WTC11 (cell line): ENCODE results near the gene AKAP11. TPM values are rescaled to one million over a fixed set of nuclear protein-coding genes. Genes with fewer than 3 reads are reported as not detected.

Source experiments
- ATAC-seq: fragments of 200-7000 bp; cut with Tn5 transposase; 2 replicates; pipeline ENCODE4 v1.10.0; 2021; ENCODE audit warnings: mild to moderate bottlenecking, moderate library complexity
- CTCF ChIA-PET: fragments of 300-600 bp; sonication (Branson Sonifier 250); formaldehyde crosslinking; loops from one replicate; lab custom pipeline; 2021; ENCODE audit warnings: antibody characterized with exemption; lab: Charles Lee
- POLR2A ChIA-PET: fragments of 350-600 bp; sonication (Branson Sonifier 250); formaldehyde crosslinking; loops from one replicate; lab custom pipeline; 2021; ENCODE audit warnings: antibody characterized with exemption; lab: Charles Lee
- DNase-seq: peaks from one replicate; pipeline ENCODE4 v3.0.0; 2021; ENCODE audit warnings: low spot score
- H3K27ac Mint-ChIP-seq: 2 replicates; pipeline ENCODE4 v1.8.0; 2021; ENCODE audit warnings: mixed read lengths
- H3K27me3 Mint-ChIP-seq: 2 replicates; pipeline ENCODE4 v1.8.0; 2021; ENCODE audit warnings: low read depth, mild to moderate bottlenecking, moderate library complexity, mixed read lengths
- H3K36me3 Mint-ChIP-seq: 2 replicates; pipeline ENCODE4 v1.8.0; 2021; ENCODE audit warnings: mixed read lengths
- H3K4me1 Mint-ChIP-seq: 2 replicates; pipeline ENCODE4 v1.8.0; 2022; ENCODE audit warnings: mixed read lengths
- H3K4me3 Mint-ChIP-seq: 2 replicates; pipeline ENCODE4 v1.8.0; 2021; ENCODE audit warnings: mild to moderate bottlenecking, moderate library complexity, mixed read lengths
- H3K9me3 Mint-ChIP-seq: 2 replicates; pipeline ENCODE4 v1.8.0; 2021; ENCODE audit warnings: mixed read lengths
- ELF4 ChIP-seq: sonication (generic); formaldehyde crosslinking; IDR thresholded peaks from 2 replicates; pipeline ENCODE4 v1.8.1; 2022; ENCODE audit warnings: low read depth, mild to moderate bottlenecking, moderate library complexity, missing genetic modification reagents
- IRF2 ChIP-seq: sonication (generic); formaldehyde crosslinking; IDR thresholded peaks from 2 replicates; pipeline ENCODE4 v1.8.0; 2022; ENCODE audit warnings: low read depth, missing genetic modification reagents, borderline replicate concordance
- NR3C1 ChIP-seq: sonication (generic); formaldehyde crosslinking; conservative IDR thresholded peaks from 2 replicates; pipeline ENCODE4 v1.8.1; 2023; ENCODE audit warnings: low read depth, mild to moderate bottlenecking, missing genetic modification reagents
- OVOL2 ChIP-seq: fragments of 250-450 bp; sonication (Bioruptor Pico); IDR thresholded peaks from 2 replicates; pipeline ENCODE4 v1.9.0; 2021; ENCODE audit warnings: mild to moderate bottlenecking, borderline replicate concordance
- SMAD4 ChIP-seq: sonication (generic); formaldehyde crosslinking; IDR thresholded peaks from 2 replicates; pipeline ENCODE4 v1.8.0; 2022; ENCODE audit warnings: mild to moderate bottlenecking, missing genetic modification reagents
- TEAD4 ChIP-seq: sonication (generic); formaldehyde crosslinking; IDR thresholded peaks from 2 replicates; pipeline ENCODE4 v1.8.0; 2022; ENCODE audit warnings: mild to moderate bottlenecking, missing genetic modification reagents
- TP53 ChIP-seq: sonication (generic); formaldehyde crosslinking; IDR thresholded peaks from 2 replicates; pipeline ENCODE4 v1.8.1; 2023; ENCODE audit warnings: mild to moderate bottlenecking, missing genetic modification reagents
- ZBTB21 ChIP-seq: sonication (generic); formaldehyde crosslinking; IDR thresholded peaks from 2 replicates; pipeline ENCODE4 v1.8.1; 2023; ENCODE audit warnings: mild to moderate bottlenecking, missing genetic modification reagents, borderline replicate concordance
- ZNF138 ChIP-seq: sonication (generic); formaldehyde crosslinking; conservative IDR thresholded peaks from 2 replicates; pipeline ENCODE4 v1.8.1; 2022; ENCODE audit warnings: mild to moderate bottlenecking, moderate library complexity, missing genetic modification reagents
- total RNA-seq: library from RNA; stranded (reverse); gene quantifications from 3 replicates; pipeline ENCODE4 v1.2.3, GENCODE V29; 2021
- TF ChIP-seq, protein P1 (sequence below): sonication (generic); formaldehyde crosslinking; IDR thresholded peaks from 2 replicates; pipeline ENCODE4 v1.8.1; 2022; ENCODE audit warnings: low read depth, missing genetic modification reagents, borderline replicate concordance
- TF ChIP-seq, protein P2 (sequence below): sonication (generic); formaldehyde crosslinking; IDR thresholded peaks from 2 replicates; pipeline ENCODE4 v1.8.1; 2022; ENCODE audit warnings: missing genetic modification reagents, borderline replicate concordance
- TF ChIP-seq, protein P3 (sequence below): sonication (generic); formaldehyde crosslinking; IDR thresholded peaks from 2 replicates; pipeline ENCODE4 v1.8.0; 2022; ENCODE audit warnings: missing genetic modification reagents
- TF ChIP-seq, protein P4 (sequence below): sonication (generic); formaldehyde crosslinking; IDR thresholded peaks from 2 replicates; pipeline ENCODE4 v1.8.0; 2022; ENCODE audit warnings: mild to moderate bottlenecking, missing genetic modification reagents
- TF ChIP-seq, protein P5 (sequence below): sonication (generic); formaldehyde crosslinking; IDR thresholded peaks from 2 replicates; pipeline ENCODE4 v1.8.1; 2022; ENCODE audit warnings: mild to moderate bottlenecking, moderate library complexity, missing genetic modification reagents
- TF ChIP-seq, protein P6 (sequence below): sonication (generic); formaldehyde crosslinking; IDR thresholded peaks from 2 replicates; pipeline ENCODE4 v1.8.1; 2023; ENCODE audit warnings: mild to moderate bottlenecking, missing genetic modification reagents
- TF ChIP-seq, protein P7 (sequence below): sonication (generic); formaldehyde crosslinking; conservative IDR thresholded peaks from 2 replicates; pipeline ENCODE4 v1.8.1; 2022; ENCODE audit warnings: mild to moderate bottlenecking, missing genetic modification reagents
- TF ChIP-seq, protein P8 (sequence below): fragments of 200-600 bp; IDR thresholded peaks from 2 replicates; pipeline ENCODE4 v1.8.0; 2022; ENCODE audit warnings: antibody characterized with exemption
- TF ChIP-seq, protein P9 (sequence below): sonication (generic); formaldehyde crosslinking; IDR thresholded peaks from 2 replicates; pipeline ENCODE4 v1.8.1; 2023; ENCODE audit warnings: mild to moderate bottlenecking, missing genetic modification reagents, moderate library complexity
- TF ChIP-seq, protein P10 (sequence below): sonication (generic); formaldehyde crosslinking; IDR thresholded peaks from 2 replicates; pipeline ENCODE4 v1.8.1; 2023; ENCODE audit warnings: mild to moderate bottlenecking, moderate library complexity, missing genetic modification reagents

Gene AKAP11
- total RNA-seq, 1 experiment from 2014 or later = 16.7 TPM

DNA sequence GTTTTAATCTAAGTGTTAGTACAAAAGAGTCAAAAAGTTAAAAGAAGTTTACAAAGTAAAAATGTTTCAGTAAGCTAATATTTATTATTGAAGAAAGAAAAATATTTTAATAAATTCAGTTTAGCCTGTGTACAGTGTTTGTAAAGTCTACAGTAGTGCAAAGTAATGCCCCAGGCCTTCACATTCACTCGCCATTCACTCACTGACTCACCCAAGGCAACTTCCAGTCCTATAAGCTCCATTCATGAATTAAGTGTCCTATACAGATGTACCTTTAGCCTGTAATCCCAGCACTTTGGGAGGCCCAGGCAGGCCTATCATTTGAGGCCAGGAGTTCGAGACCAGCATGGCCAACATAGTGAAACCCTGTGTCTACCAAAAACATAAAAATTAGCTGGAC lies 24.1 kb upstream of the AKAP11 start (continued):
- no peak for TF ChIP-seq TEAD4
- TF ChIP-seq ELF4 = no peak
- TF ChIP-seq, protein P1, sequence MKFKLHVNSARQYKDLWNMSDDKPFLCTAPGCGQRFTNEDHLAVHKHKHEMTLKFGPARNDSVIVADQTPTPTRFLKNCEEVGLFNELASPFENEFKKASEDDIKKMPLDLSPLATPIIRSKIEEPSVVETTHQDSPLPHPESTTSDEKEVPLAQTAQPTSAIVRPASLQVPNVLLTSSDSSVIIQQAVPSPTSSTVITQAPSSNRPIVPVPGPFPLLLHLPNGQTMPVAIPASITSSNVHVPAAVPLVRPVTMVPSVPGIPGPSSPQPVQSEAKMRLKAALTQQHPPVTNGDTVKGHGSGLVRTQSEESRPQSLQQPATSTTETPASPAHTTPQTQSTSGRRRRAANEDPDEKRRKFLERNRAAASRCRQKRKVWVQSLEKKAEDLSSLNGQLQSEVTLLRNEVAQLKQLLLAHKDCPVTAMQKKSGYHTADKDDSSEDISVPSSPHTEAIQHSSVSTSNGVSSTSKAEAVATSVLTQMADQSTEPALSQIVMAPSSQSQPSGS (CRISPR knock-in tag) = no peak

DNA sequence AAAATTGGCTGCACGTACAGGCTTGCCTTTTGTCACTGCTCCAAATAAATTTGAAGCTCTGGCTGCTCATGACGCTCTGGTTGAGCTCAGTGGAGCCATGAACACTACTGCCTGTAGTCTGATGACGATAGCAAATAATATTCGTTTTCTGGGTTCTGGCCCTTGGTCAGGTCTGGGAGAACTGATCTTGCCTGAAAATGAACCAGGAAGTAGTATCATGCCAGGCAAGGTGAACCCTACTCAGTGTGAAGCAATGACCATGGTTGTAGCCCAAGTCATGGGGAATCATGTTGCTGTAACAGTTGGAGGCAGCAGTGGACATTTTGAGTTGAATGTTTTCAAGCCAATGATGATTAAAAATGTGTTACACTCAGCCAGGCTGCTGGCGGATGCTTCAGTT lies 16.1 kb upstream of the AKAP11 start:
- H3K9me3 Mint-ChIP-seq = peaks cover 12% of the 10 kb centered on the region
- ATAC-seq (no peak), DNase-seq (no peak)
- H3K27me3 Mint-ChIP-seq = peaks cover 5% of the 10 kb centered on the region; the same call in 1 of the 2 replicates
- peaks cover 15% of the 10 kb centered on the region for H3K4me1 Mint-ChIP-seq
- CTCF ChIA-PET = no interaction called here
- no peak overlapping the region for H3K27ac Mint-ChIP-seq
- H3K4me3 Mint-ChIP-seq = no peak overlapping the region
- POLR2A ChIA-PET = no interaction called here
- H3K36me3 Mint-ChIP-seq = peaks cover 7% of the 10 kb centered on the region
- TF ChIP-seq, protein P2, sequence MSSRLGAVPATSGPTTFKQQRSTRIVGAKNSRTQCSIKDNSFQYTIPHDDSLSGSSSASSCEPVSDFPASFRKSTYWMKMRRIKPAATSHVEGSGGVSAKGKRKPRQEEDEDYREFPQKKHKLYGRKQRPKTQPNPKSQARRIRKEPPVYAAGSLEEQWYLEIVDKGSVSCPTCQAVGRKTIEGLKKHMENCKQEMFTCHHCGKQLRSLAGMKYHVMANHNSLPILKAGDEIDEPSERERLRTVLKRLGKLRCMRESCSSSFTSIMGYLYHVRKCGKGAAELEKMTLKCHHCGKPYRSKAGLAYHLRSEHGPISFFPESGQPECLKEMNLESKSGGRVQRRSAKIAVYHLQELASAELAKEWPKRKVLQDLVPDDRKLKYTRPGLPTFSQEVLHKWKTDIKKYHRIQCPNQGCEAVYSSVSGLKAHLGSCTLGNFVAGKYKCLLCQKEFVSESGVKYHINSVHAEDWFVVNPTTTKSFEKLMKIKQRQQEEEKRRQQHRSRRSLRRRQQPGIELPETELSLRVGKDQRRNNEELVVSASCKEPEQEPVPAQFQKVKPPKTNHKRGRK (CRISPR knock-in tag) = no peak
- TF ChIP-seq, protein P3, sequence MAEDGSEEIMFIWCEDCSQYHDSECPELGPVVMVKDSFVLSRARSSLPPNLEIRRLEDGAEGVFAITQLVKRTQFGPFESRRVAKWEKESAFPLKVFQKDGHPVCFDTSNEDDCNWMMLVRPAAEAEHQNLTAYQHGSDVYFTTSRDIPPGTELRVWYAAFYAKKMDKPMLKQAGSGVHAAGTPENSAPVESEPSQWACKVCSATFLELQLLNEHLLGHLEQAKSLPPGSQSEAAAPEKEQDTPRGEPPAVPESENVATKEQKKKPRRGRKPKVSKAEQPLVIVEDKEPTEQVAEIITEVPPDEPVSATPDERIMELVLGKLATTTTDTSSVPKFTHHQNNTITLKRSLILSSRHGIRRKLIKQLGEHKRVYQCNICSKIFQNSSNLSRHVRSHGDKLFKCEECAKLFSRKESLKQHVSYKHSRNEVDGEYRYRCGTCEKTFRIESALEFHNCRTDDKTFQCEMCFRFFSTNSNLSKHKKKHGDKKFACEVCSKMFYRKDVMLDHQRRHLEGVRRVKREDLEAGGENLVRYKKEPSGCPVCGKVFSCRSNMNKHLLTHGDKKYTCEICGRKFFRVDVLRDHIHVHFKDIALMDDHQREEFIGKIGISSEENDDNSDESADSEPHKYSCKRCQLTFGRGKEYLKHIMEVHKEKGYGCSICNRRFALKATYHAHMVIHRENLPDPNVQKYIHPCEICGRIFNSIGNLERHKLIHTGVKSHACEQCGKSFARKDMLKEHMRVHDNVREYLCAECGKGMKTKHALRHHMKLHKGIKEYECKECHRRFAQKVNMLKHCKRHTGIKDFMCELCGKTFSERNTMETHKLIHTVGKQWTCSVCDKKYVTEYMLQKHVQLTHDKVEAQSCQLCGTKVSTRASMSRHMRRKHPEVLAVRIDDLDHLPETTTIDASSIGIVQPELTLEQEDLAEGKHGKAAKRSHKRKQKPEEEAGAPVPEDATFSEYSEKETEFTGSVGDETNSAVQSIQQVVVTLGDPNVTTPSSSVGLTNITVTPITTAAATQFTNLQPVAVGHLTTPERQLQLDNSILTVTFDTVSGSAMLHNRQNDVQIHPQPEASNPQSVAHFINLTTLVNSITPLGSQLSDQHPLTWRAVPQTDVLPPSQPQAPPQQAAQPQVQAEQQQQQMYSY (CRISPR knock-in tag) = no peak
- no peak for TF ChIP-seq ZBTB21 (CRISPR knock-in tag)
- TF ChIP-seq, protein P4, sequence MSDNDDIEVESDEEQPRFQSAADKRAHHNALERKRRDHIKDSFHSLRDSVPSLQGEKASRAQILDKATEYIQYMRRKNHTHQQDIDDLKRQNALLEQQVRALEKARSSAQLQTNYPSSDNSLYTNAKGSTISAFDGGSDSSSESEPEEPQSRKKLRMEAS = no peak
- TF ChIP-seq, protein P5, sequence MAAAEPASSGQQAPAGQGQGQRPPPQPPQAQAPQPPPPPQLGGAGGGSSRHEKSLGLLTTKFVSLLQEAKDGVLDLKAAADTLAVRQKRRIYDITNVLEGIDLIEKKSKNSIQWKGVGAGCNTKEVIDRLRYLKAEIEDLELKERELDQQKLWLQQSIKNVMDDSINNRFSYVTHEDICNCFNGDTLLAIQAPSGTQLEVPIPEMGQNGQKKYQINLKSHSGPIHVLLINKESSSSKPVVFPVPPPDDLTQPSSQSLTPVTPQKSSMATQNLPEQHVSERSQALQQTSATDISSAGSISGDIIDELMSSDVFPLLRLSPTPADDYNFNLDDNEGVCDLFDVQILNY (CRISPR knock-in tag) = no peak
- TF ChIP-seq, protein P6, sequence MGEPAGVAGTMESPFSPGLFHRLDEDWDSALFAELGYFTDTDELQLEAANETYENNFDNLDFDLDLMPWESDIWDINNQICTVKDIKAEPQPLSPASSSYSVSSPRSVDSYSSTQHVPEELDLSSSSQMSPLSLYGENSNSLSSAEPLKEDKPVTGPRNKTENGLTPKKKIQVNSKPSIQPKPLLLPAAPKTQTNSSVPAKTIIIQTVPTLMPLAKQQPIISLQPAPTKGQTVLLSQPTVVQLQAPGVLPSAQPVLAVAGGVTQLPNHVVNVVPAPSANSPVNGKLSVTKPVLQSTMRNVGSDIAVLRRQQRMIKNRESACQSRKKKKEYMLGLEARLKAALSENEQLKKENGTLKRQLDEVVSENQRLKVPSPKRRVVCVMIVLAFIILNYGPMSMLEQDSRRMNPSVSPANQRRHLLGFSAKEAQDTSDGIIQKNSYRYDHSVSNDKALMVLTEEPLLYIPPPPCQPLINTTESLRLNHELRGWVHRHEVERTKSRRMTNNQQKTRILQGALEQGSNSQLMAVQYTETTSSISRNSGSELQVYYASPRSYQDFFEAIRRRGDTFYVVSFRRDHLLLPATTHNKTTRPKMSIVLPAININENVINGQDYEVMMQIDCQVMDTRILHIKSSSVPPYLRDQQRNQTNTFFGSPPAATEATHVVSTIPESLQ (CRISPR knock-in tag) = no peak
- TF ChIP-seq, protein P7, sequence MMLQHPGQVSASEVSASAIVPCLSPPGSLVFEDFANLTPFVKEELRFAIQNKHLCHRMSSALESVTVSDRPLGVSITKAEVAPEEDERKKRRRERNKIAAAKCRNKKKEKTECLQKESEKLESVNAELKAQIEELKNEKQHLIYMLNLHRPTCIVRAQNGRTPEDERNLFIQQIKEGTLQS (CRISPR knock-in tag) = no peak
- TF ChIP-seq, protein P8, sequence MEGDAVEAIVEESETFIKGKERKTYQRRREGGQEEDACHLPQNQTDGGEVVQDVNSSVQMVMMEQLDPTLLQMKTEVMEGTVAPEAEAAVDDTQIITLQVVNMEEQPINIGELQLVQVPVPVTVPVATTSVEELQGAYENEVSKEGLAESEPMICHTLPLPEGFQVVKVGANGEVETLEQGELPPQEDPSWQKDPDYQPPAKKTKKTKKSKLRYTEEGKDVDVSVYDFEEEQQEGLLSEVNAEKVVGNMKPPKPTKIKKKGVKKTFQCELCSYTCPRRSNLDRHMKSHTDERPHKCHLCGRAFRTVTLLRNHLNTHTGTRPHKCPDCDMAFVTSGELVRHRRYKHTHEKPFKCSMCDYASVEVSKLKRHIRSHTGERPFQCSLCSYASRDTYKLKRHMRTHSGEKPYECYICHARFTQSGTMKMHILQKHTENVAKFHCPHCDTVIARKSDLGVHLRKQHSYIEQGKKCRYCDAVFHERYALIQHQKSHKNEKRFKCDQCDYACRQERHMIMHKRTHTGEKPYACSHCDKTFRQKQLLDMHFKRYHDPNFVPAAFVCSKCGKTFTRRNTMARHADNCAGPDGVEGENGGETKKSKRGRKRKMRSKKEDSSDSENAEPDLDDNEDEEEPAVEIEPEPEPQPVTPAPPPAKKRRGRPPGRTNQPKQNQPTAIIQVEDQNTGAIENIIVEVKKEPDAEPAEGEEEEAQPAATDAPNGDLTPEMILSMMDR = no peak
- TF ChIP-seq, protein P9, sequence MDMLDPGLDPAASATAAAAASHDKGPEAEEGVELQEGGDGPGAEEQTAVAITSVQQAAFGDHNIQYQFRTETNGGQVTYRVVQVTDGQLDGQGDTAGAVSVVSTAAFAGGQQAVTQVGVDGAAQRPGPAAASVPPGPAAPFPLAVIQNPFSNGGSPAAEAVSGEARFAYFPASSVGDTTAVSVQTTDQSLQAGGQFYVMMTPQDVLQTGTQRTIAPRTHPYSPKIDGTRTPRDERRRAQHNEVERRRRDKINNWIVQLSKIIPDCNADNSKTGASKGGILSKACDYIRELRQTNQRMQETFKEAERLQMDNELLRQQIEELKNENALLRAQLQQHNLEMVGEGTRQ (CRISPR knock-in tag) = no peak
- TF ChIP-seq SMAD4 (CRISPR knock-in tag) = no peak
- TF ChIP-seq, protein P10, sequence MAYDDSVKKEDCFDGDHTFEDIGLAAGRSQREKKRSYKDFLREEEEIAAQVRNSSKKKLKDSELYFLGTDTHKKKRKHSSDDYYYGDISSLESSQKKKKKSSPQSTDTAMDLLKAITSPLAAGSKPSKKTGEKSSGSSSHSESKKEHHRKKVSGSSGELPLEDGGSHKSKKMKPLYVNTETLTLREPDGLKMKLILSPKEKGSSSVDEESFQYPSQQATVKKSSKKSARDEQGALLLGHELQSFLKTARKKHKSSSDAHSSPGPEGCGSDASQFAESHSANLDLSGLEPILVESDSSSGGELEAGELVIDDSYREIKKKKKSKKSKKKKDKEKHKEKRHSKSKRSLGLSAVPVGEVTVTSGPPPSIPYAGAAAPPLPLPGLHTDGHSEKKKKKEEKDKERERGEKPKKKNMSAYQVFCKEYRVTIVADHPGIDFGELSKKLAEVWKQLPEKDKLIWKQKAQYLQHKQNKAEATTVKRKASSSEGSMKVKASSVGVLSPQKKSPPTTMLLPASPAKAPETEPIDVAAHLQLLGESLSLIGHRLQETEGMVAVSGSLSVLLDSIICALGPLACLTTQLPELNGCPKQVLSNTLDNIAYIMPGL (CRISPR knock-in tag) = no peak
- TF ChIP-seq IRF2 (CRISPR knock-in tag) = no peak
- no peak for TF ChIP-seq OVOL2 (CRISPR knock-in tag)
- TF ChIP-seq, protein P1 (CRISPR knock-in tag) = no peak
- TF ChIP-seq ZNF138 (CRISPR knock-in tag) = no peak
- no peak for TF ChIP-seq NR3C1 (CRISPR knock-in tag)
- TF ChIP-seq TP53 = no peak
